Right forelimb (tissue), 1 donor: ENCODE results near the gene DMAC1.

Source experiments
- DNase-seq: peaks from one replicate; pipeline ENCODE4 v3.0.0-alpha.2; 2018

Gene DMAC1

DNA sequence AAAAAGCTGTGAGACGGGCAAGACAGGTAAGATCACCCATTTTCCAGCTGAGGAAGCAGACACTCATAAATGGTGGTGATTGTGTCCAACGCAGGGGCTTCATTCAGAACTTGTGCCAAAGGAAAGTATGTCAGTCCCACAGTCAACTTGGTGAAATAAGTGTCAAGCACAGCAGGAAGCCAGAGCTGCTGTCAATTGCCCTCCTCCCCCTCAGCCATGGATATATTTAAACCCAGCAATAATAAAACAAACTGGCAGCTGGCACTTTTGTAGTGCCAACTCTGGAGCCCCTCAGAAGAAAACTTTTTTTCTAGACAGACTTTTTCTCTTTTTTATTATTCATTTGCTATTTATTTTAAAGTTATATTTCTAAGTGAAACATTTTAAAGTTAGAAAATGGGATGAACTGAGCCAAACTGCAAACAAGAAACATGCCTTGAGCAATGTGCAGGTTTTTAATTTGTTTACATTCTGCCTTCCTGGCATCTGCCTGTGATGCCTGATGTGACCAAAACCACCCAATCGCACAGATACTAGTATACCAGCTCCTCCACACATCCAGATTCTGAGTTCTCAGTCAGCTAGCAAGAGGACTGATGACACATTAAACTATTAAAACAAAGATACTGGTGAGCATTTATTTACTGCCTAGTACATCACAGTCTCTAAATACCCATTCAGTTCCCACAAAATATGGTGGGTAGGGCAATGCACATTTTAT is 17.0 kb downstream of the DMAC1 start:
- DNase-seq, result no peak

DNA sequence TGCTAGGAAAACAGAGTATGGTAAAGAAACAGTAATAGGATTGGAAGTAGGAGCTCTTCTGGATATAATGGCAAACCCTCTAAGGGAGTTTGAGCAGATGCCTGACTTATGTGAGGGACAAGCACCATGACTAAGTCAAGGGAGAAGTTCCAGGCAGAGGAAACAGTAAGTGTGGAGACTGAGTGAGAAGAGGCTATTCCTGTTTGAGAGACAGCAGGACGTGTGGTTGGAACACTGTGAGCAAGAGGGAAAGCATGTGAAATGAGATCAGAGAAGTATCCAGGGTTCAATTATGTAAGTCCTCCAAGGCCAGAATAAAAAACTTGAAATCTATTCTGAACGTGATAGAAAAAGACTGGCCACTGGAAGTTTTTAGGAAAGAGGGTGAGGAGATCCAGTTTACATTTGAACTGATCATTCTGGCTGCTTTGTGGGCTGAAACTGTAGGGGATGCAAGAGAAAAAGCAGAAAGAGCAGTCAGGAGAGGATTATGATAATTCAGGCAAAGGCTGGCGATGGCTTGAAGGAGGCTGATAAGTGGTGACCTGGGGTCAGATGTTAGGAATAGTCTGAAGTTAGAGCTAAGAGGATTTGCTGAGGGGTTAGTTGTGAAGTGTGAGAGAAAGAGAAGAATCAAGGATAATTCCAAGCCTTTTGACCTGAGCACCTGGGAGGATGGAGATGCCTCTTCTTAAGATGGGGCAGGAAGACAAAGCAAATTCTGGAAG is 19.2 kb downstream of the DMAC1 start:
- DNase-seq, result no peak

DNA sequence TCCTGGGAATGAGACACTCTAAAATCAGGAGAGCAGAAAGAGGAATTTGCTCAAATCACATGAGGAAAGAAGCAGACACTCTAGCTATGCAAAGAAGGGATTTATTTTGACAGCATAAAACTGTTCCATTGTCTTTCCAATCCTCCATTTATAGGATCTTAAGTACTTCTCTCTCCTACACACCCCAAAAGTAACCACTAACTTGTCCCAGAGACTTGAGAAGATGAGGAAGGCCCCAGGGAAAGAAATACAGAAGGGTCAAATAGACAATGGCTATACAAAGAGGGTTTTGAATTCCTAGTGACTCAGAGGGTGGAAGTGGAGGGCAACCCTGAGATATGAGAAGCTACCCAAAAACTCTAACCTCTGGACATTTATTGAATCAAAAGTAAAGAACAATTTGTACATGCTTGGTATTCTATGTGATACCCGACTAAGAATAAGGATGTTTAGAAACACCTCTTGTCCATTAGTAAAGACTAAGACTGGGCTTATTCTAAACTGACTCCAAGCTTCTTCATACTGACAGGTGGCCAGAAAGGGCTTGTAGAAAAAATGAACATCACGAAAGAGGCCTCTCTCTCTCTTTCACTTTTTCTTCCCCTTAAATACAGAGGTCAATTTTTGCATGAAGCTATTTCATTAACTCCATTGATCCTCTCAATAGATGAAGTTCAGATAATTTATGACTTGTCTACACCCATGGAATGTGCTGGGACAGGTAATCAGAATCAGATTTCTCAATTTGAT is 20.6 kb downstream of the DMAC1 start:
- no peak for DNase-seq

DNA sequence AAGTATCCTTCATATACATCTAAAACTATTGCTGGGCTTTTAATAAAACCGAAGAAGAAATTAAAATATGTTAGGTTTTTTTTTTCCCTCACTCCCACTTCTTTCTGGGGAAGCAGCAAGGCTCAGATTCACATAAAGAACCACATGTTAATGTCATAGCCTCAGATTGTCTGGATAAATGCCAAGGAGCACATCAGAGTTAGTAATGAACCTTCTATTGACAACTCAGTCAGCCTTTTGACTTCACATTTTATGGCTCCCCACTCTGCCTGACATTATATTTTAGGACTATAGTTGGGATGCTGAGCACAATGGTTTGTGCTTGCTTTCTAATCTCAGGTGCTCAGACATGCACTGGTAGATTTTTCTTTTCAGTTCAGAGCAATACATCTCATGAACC is 21.8 kb downstream of the DMAC1 start:
- no peak for DNase-seq

GRCh38 chr9:7770111-7770510 is 29.5 kb downstream of the DMAC1 start:
- DNase-seq, result no peak

DNA sequence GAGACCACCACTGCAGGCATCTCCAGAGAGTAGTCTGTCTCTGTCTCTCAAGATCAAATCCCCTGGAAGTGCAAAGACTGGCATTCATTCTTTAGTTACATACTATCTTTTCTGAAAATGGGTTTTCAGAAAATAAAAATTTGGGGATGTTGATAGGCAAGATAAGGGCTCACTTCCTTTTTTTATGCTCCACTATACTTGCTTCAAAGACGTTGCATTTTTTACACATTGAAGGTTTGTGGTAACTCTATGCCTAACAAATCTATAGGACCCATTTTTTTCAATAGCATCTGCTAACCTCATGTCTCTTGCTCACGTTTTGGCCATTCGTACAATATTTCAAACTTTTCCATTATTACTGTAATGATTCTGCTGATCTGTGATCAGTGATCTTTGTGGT is 37.0 kb downstream of the DMAC1 start:
- DNase-seq, result no peak

- no peak for DNase-seq
Observed at GRCh38 chr9:7760014-7760415, 39.6 kb downstream of the DMAC1 start.

DNA sequence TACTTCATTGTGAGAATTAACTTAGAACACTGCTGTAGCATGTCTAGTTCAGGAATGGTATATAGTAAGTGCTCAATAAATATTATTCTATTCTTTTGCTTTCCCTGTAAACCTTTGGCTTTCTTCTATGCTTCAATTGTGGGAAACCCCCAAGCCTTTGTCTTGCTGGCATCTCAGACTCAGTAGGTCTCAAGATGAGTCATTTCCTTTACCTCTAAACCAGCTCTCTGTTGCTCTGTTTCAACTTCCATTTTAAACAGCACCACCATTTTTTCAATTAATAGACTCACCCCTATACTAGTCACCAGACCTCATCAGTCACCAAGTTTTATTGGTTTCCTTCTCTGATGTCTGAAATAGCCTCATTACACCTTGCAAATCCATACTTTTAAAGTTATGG is 43.5 kb downstream of the DMAC1 start:
- DNase-seq, result no peak

DNA sequence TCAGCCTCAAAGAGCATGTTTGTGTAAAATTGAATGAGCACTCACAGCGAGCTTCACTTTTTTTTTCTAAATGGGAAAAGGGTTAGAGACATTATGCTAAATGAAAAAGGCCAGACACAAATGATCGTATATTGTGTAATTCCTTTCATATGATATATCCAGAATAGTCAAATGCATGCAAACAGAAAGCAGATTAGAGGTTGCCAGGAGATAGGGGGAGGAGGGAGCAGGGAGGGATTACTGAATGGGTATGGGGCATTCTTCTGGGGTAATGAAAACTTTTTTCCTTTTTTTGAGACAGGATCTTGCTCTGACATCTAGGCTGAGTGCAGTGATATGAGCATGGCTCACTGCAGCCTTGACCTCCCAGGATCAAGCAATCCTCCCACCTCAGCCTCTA is 47.1 kb downstream of the DMAC1 start:
- no peak for DNase-seq
